BLaER1 treated with 17β-estradiol and CSF1 and Interleukin-3, amounts not matched to agents 10 nM and 100 nM (cell line): ENCODE data around the gene TMEM209.
"Not testable (repeated sequence)": the region's sequence is repeated elsewhere in the genome, so short reads cannot be mapped to it uniquely, and the experiment has no call there.

Experiments used
- H3K27ac ChIP-seq, 11 experiments: shearing (Covaris generic); formaldehyde crosslinking; 2 replicates each; pipeline ENCODE4 v1.8.1; 2022
- H3K27me3 ChIP-seq, 11 experiments: shearing (Covaris generic); formaldehyde crosslinking; 2 replicates each; pipeline ENCODE4 v1.8.1; 2022
- H3K36me3 ChIP-seq, 11 experiments: shearing (Covaris generic); formaldehyde crosslinking; 2 replicates each; pipeline ENCODE4 v1.8.1; 2022
- H3K4me1 ChIP-seq, 10 experiments: shearing (Covaris generic); formaldehyde crosslinking; 2 replicates each; pipeline ENCODE4 v1.8.1; 2022
- H3K4me2 ChIP-seq, 11 experiments: shearing (Covaris generic); formaldehyde crosslinking; 2 replicates each; pipeline ENCODE4 v1.8.1; 2022
- H3K4me3 ChIP-seq, 10 experiments: shearing (Covaris generic); formaldehyde crosslinking; 2 replicates each; pipeline ENCODE4 v1.8.1; 2022
- H3K9ac ChIP-seq, 11 experiments: shearing (Covaris generic); formaldehyde crosslinking; 2 replicates each; pipeline ENCODE4 v1.8.1; 2022
- H3K9me3 ChIP-seq, 11 experiments: shearing (Covaris generic); formaldehyde crosslinking; replicated peaks in 1 of 11; 2 replicates each; pipeline ENCODE4 v1.8.1; 2022
- H4K20me1 ChIP-seq, 11 experiments: shearing (Covaris generic); formaldehyde crosslinking; 2 replicates each; pipeline ENCODE4 v1.8.1; 2022
- Cebpa-rat ChIP-seq, 11 experiments: shearing (Covaris generic); IDR thresholded peaks; 2 replicates each; pipeline ENCODE4 v1.8.1; 2022

The TMEM209 gene

DNA sequence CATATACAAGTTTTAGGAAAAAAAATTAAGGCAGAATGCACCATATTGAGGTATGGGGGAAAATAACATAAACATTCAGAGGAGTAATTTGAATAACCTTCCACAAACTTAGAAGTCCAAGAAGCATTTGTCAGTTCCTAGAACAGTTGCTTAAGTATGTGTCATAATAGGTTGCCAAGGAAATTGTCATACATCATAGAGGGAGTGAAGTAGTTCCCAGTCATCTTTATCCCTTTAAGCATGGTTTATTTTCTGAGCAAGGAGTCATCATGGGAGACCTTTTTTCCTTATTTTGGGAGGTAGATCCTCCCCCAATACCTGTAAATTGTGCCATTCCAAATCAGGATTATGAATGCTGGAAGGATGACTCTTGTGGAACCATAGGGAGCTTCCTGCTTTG is 2.4 kb upstream of the TMEM209 start, which contains the start of gene SSMEM1:
TSS of gene SSMEM1 (plus strand) at position 219 of the 400 bp plus-strand sequence. CDS start at position 270, 51 bp downstream.
- H3K4me1 ChIP-seq, result peaks cover 8 to 19% (median 13%) of the 10 kb centered on the region in 10 experiments
- H3K9me3 ChIP-seq, result no peaks in the 10 kb centered on the region
- no peak within 1 kb of the TSS for H3K4me2 ChIP-seq
- H3K27me3 ChIP-seq, result no peaks in the 10 kb centered on the region
- no peak within 1 kb of the TSS for H3K9ac ChIP-seq
- TF ChIP-seq Cebpa-rat (IDR thresholded peaks at IDR 0.05), result no peak
- H3K4me3 ChIP-seq, result no peak within 1 kb of the TSS
- H3K36me3 ChIP-seq, result peaks cover 7 to 14% (median 12%) of the 10 kb centered on the region in 11 experiments; a peak in 21 of 22 replicates
- H4K20me1 ChIP-seq, result no peaks in the 10 kb centered on the region
- H3K27ac ChIP-seq, result no peak within 1 kb of the TSS

DNA sequence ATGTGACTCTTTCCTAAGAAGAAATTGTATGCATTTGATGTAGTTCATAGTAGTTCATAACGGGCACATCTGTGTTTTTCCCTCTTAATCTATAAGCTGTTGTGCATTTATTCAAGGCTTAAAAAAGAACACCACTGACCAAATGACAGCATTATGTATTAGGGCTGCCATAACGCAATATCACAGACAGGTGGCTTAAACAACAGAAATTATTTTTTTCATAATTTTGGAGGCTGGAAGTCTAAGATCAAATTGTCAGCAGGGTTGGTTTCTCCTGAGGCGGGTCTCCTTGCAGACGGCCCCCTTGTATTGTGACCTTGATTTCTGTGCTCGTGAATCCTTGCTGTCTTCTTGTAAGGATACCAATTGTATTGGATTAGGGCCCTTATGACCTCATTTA is 1.8 kb upstream of the TMEM209 start:
- Histone ChIP-seq H3K36me3 (peaks cover 13 to 20% (median 18%) of the 10 kb centered on the region in 11 experiments), H3K4me1 (peaks cover 8 to 19% (median 13%) of the 10 kb centered on the region in 10 experiments), H3K27me3 (no peaks in the 10 kb centered on the region), H3K4me2 (no peak overlapping the region), H4K20me1 (no peaks in the 10 kb centered on the region), H3K9ac (no peak overlapping the region), H3K4me3 (no peak overlapping the region), H3K9me3 (no peaks in the 10 kb centered on the region), H3K27ac (no peak overlapping the region)
- TF ChIP-seq Cebpa-rat (IDR thresholded peaks at IDR 0.05), result no peak

DNA sequence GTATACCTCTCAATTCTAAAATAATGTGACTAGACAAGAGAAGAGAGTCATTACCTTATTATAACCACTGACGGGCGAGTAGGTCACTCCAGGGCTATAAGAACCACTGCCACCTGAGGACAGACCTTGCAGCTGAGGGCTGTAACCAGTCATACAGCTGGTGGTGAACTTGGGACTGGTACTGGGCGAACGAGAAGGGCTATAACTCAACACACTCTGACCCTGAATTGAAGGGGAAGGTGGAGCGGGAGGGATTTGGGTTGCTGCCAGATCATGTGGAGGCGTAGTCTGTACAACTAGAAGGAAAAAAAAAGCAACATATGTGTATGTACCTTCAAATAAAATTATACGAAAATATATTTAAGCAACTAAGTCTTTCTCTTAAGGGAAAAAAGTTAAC is 3.4 kb downstream of the TMEM209 start:
- Histone ChIP-seq H3K27me3 (no peaks in the 10 kb centered on the region), H3K4me3 (no peak overlapping the region), H3K4me1 (peaks cover 8 to 19% (median 13%) of the 10 kb centered on the region in 10 experiments), H3K36me3 (peaks cover 55 to 72% (median 65%) of the 10 kb centered on the region in 11 experiments), H3K27ac (no peak overlapping the region), H3K4me2 (no peak overlapping the region), H4K20me1 (no peaks in the 10 kb centered on the region), H3K9me3 (no peaks in the 10 kb centered on the region), H3K9ac (no peak overlapping the region)
- TF ChIP-seq Cebpa-rat (IDR thresholded peaks at IDR 0.05), result no peak

DNA sequence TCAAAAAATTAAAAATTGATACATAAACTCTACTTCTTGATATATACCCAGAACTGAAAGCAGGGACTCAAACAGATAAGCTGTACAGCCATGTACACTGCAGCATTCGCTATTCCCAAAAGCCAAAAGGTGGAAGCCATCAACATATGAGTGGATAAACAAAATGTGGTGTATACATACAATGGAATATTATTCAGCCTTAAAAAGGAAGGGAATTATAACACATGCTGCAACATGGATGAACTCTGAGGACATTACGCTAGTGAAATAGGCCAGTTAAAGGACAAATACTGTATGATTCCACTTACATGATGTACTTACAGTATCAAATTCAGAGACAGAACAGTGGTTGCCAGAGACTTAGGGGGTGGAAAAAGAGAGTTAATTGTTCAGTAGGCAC is 8.1 kb downstream of the TMEM209 start:
- H3K36me3 ChIP-seq, result peaks cover 55 to 83% (median 73%) of the 10 kb centered on the region in 11 experiments
- H3K4me3 ChIP-seq, result no peak overlapping the region
- H3K4me2 ChIP-seq, result no peak overlapping the region
- no peak for TF ChIP-seq Cebpa-rat (IDR thresholded peaks at IDR 0.05)
- no peaks in the 10 kb centered on the region for H3K27me3 ChIP-seq
- H4K20me1 ChIP-seq, result no peaks in the 10 kb centered on the region
- H3K4me1 ChIP-seq, result no peaks in the 10 kb centered on the region; a peak in 1 of 20 replicates
- H3K9ac ChIP-seq, result no peak overlapping the region
- no peaks in the 10 kb centered on the region for H3K9me3 ChIP-seq
- no peak overlapping the region for H3K27ac ChIP-seq

DNA sequence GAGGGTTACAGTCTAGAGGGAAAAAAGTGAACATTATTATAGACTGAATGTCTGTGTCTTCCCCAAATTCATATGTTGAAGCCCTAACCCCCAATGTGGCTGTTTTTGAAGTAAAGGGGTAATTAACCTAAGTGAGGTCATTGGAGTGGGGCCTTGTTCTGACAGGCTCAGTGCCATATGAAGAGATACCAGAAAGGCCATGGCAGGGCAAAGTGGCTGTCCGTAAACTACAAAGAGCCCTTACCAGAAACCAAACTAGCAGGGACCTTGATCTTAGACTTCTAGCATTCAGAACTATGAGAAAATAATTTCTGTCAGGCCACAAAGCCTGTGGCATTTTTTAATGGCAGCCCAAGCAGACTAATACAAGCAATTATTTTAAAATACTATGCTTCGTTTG is 8.7 kb downstream of the TMEM209 start:
- no peak overlapping the region for H3K4me2 ChIP-seq
- no peak overlapping the region for H3K9ac ChIP-seq
- H3K27me3 ChIP-seq, result no peaks in the 10 kb centered on the region
- no peak overlapping the region for H3K4me3 ChIP-seq
- no peak for TF ChIP-seq Cebpa-rat (IDR thresholded peaks at IDR 0.05)
- no peak overlapping the region for H3K27ac ChIP-seq
- H3K36me3 ChIP-seq, result peaks cover 53 to 83% (median 72%) of the 10 kb centered on the region in 11 experiments
- H3K9me3 ChIP-seq, result no peaks in the 10 kb centered on the region
- H4K20me1 ChIP-seq, result no peaks in the 10 kb centered on the region
- no peaks in the 10 kb centered on the region; a peak in 1 of 20 replicates for H3K4me1 ChIP-seq

DNA sequence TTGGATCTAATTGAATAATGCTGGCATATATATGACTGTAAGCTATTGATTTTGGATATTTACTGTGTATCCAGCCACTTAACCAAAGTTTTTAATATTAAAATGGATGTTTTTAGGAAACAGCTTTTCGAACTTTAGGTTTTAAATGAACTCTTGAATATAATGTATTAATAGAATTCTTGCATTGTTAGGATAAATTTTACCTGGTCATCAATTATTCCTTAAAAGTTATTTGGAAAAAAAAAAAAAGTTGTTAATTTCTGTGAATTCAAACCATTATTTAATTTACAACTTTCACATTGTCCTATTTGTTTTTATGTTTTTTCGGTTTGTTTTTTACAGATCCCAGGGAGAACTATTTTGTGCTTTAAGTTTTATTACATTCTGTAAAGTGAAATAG is 9.8 kb downstream of the TMEM209 start:
- no peaks in the 10 kb centered on the region for H3K9me3 ChIP-seq
- H3K9ac ChIP-seq, result no peak overlapping the region
- H3K4me3 ChIP-seq, result no peak overlapping the region
- no peaks in the 10 kb centered on the region for H4K20me1 ChIP-seq
- peaks cover 51 to 83% (median 71%) of the 10 kb centered on the region in 11 experiments for H3K36me3 ChIP-seq
- H3K27ac ChIP-seq, result no peak overlapping the region
- TF ChIP-seq Cebpa-rat (IDR thresholded peaks at IDR 0.05), result no peak
- no peak overlapping the region for H3K4me2 ChIP-seq
- H3K27me3 ChIP-seq, result no peaks in the 10 kb centered on the region
- H3K4me1 ChIP-seq, result no peaks in the 10 kb centered on the region; a peak in 1 of 20 replicates

DNA sequence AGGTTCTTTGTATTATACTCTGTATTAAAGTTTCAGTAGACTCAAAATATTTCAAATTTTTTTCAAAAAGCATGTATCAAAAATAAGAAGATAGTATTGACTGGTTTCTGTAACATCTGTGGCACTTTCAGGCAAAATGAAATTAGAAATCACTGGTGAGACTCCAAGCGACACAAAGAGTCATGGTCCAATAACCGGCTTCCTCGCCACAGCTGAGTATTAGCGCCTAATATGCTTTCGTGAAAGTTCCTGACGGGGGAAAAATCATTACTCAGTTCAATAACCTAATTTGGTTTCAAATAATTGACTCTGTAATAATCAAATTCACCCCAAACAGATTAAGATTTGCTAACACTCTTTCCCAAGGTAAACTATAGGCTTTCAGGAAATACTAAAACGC is 13.4 kb downstream of the TMEM209 start:
- H3K9ac ChIP-seq, result no peak overlapping the region
- H3K27me3 ChIP-seq, result no peaks in the 10 kb centered on the region
- H3K27ac ChIP-seq, result no peak overlapping the region
- H3K4me1 ChIP-seq, result no peaks in the 10 kb centered on the region; a peak in 1 of 20 replicates
- H3K4me2 ChIP-seq, result no peak overlapping the region
- H3K9me3 ChIP-seq, result no peaks in the 10 kb centered on the region
- TF ChIP-seq Cebpa-rat (IDR thresholded peaks at IDR 0.05), result no peak
- no peaks in the 10 kb centered on the region for H4K20me1 ChIP-seq
- no peak overlapping the region for H3K4me3 ChIP-seq
- H3K36me3 ChIP-seq, result peaks cover 30 to 81% (median 60%) of the 10 kb centered on the region in 11 experiments

DNA sequence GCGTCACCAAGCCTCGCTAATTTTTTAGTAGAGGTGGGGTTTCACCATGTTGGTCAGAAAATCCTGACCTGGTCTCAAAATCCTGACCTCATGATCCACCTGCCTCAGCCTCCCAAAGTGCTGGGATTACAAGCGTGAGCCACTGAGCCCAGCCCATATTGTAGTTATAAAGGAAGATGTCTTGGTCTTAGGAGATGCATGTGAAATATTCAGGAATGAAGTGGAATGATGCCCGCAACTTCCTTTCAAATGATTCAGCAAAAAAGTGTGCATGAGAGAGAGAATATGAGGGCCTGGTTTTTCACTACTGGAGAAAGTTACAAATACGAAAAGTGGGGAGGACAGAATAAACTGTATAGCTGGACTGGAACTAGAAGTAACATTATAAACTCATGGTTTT is 15.9 kb downstream of the TMEM209 start:
- no peak for TF ChIP-seq Cebpa-rat (IDR thresholded peaks at IDR 0.05)
- Histone ChIP-seq H3K27me3 (no peaks in the 10 kb centered on the region), H3K9ac (no peak overlapping the region), H3K4me1 (no peaks in the 10 kb centered on the region; a peak in 1 of 20 replicates), H4K20me1 (no peaks in the 10 kb centered on the region), H3K4me3 (no peak overlapping the region), H3K36me3 (peaks cover 35 to 85% (median 65%) of the 10 kb centered on the region in 11 experiments), H3K9me3 (no peaks in the 10 kb centered on the region), H3K4me2 (no peak overlapping the region), H3K27ac (no peak overlapping the region)

DNA sequence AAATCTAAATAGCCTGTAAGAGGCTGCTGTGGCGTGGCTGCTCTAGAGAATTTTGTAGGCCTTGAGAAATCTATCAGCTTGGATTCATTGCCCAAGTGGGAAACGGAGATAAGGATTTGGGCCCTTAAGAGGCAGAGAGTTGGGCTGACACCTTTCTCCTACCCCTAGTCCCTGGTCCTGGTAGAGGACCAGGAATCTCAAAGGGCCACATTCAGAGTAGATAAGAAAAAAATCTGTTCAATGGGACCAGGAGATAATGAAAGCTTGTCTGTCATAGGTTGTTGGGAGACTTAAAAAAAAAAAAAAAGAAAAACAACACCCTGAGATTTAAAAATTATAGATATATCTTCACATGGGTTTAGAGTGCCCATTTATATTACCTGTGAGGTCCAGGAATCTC is 17.8 kb downstream of the TMEM209 start:
- no peak for TF ChIP-seq Cebpa-rat (IDR thresholded peaks at IDR 0.05)
- H3K4me3 ChIP-seq, result no peak overlapping the region
- H3K4me1 ChIP-seq, result no peaks in the 10 kb centered on the region; a peak in 1 of 20 replicates
- H3K36me3 ChIP-seq, result peaks cover 41 to 85% (median 71%) of the 10 kb centered on the region in 11 experiments
- no peaks in the 10 kb centered on the region for H3K27me3 ChIP-seq
- H3K9ac ChIP-seq, result no peak overlapping the region
- no peaks in the 10 kb centered on the region for H4K20me1 ChIP-seq
- H3K4me2 ChIP-seq, result no peak overlapping the region
- H3K27ac ChIP-seq, result no peak overlapping the region
- H3K9me3 ChIP-seq, result no peaks in the 10 kb centered on the region

DNA sequence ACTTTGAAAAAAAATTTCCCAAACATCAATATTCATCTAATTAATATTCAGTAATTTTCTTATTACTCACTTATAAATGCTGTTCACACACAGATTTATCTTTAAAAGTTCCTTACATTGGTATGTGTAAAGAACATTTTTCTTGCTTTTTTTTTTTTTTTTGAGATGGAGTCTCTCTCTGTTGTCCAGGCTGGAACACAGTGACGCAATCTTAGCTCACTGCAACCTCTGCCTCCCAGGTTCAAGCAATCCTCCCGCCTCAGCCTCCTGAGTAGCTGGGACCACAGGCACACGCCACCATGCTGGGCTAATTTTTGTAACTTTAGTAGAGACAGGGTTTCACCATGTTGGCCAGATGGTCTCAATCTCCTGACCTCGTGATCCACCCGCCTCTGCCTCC is 20.9 kb downstream of the TMEM209 start:
- H3K9me3 ChIP-seq, H3K4me2 ChIP-seq, H4K20me1 ChIP-seq, H3K27ac ChIP-seq, H3K9ac ChIP-seq, H3K4me3 ChIP-seq, H3K4me1 ChIP-seq, H3K27me3 ChIP-seq: not testable (repeated sequence)
- peaks cover 52 to 85% (median 75%) of the 10 kb centered on the region in 11 experiments for H3K36me3 ChIP-seq
- peak in 1 of 11 experiments; percentile 6; a peak in 1 of 22 replicates for TF ChIP-seq Cebpa-rat (IDR thresholded peaks at IDR 0.05)
